ENCODE data around the gene TRIM51G.
"Not testable (repeated sequence)": the region's sequence is repeated elsewhere in the genome, so short reads cannot be mapped to it uniquely, and the experiment has no call there.

Gene TRIM51G

GRCh38 chr11:48983785-48984184, at the start of gene TRIM51G:
TRIM51G (minus strand) TSS chr11:48983885; CDS start chr11:48981695, 2,190 bp downstream.
- not testable (repeated sequence) for DNase-seq

GRCh38 chr11:49028523-49028922, 44.8 kb upstream of the TRIM51G start, which contains the start of gene TRIM49B:
TRIM49B (plus strand) TSS chr11:49028823; CDS start chr11:49031600, 2,777 bp downstream.
- DNase-seq: not testable (repeated sequence)

- not testable (repeated sequence) for DNase-seq
These were observed 15.1 kb downstream of the TRIM51G start for GRCh38 chr11:48968592-48968991.

- DNase-seq: not testable (repeated sequence)
These were observed 28.2 kb downstream of the TRIM51G start for GRCh38 chr11:48955315-48956049.

- DNase-seq: not testable (repeated sequence)
These were observed 37.9 kb downstream of the TRIM51G start for GRCh38 chr11:48945796-48946195.
